GM18867 (cell line): ENCODE results near the gene ECHDC3.
A peak's percentile ranks its signal among the peaks of the same experiment; 100 is the strongest.
"Not testable (repeated sequence)": the region's sequence is repeated elsewhere in the genome, so short reads cannot be mapped to it uniquely, and the experiment has no call there.

Experiments used
- ATAC-seq: cut with Tn5 transposase; IDR thresholded peaks from one replicate; pipeline ENCODE4 v1.9.1; 2021; ENCODE audit warnings: mild to moderate bottlenecking, moderate library complexity; ENCODE audit not compliant: unreplicated experiment

The ECHDC3 gene, protein sequence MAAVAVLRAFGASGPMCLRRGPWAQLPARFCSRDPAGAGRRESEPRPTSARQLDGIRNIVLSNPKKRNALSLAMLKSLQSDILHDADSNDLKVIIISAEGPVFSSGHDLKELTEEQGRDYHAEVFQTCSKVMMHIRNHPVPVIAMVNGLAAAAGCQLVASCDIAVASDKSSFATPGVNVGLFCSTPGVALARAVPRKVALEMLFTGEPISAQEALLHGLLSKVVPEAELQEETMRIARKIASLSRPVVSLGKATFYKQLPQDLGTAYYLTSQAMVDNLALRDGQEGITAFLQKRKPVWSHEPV

DNA sequence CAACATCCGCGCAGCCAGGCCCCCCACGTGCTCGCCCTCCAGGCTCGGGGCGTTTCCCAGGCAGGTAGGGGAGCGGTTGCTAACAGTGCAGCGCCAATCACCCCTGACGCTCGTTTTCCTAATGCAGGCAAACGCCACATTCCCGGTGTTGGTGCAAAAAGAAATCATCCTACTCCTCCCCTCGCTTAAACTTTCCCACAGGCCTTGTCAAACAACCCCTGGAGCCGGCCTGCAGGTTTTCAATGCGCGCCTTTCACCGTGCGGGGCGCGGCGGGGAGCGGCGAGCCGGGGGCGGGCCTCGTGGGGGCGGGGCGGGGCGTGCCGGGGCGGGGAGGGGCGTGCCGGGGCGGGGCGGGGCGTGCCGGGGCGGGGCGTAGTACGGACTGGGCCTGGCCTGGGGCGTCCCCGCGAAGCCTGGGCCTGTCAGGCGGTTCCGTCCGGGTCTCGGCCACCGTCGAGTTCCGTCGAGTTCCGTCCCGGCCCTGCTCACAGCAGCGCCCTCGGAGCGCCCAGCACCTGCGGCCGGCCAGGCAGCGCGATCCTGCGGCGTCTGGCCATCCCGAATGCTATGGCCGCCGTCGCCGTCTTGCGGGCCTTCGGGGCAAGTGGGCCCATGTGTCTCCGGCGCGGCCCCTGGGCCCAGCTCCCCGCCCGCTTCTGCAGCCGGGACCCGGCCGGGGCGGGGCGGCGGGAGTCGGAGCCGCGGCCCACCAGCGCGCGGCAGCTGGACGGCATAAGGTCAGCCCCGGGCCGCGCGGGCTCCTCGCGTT lies at the start of gene ECHDC3:
Gene ECHDC3, plus strand, starts transcription at position 374 of the 770 bp plus-strand sequence. Its CDS starts 195 bp downstream, at position 569.
- ATAC-seq = peak; percentile 61

DNA sequence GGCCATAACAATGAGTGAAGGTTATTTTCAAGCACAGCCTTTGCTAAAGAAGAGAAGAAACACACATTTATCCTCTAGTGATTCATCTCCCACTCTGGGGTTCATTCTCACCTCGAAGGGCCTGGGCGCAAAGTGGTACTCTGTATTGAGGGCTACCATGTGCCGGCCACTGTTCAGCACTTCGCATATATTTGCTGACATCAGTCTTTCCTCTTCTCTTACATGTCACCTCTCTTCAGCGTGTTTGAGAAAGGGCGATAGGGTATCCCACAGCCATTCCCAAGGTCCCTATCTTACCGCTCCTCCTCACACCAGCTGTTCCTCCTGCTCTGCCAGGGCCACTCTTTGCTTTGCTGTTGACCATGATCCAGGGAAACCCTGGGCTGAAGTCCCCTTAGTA lies 48.8 kb upstream of the ECHDC3 start:
- no peak for ATAC-seq

GRCh38 chr10:11695779-11696178 lies 46.4 kb upstream of the ECHDC3 start:
- ATAC-seq = no peak

GRCh38 chr10:11697718-11698527 lies 44.3 kb upstream of the ECHDC3 start:
- ATAC-seq = peak; percentile 27

DNA sequence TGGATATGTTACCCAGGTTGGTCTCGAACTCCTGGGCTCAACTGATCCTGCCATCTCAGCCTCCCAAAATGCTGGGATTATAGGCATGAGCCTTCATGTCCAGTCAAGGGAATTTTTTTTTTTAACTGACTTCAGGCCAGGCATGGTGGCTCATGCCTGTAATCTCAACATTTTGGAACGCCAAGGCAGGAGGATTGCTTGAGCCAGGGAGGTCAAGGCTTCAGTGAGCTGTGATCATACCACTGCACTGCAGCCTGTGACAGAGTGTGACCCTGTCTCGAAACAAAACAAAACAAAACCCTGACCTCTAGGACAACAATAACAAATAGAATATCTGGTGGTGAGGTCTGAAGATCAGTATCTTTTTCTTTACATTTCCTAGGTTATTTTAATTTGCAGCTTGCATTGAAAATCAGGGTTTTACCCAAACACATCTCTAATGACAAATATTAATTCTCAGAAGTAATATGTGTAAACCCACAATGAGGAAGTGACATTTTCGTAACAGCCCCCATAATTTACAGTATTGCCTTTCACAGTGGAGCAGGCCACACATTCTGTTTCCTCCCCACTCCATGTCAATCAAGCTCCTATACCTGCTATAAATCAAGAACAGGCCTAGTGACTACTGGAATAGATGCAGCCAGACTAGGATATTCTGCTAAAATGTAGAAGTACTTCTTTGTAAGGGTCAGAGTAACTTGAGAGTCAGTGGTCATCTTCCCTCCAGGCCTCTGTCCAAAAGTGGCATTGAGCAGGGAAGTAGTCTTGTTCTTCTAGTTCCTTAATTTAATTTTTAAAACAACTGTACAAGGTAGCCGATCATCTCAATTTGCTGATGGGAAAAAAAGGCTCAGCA lies 43.3 kb upstream of the ECHDC3 start:
- ATAC-seq = peak; percentile 81

GRCh38 chr10:11699550-11700097 lies 42.6 kb upstream of the ECHDC3 start:
- ATAC-seq = no peak

- no peak for ATAC-seq
Measured at GRCh38 chr10:11700539-11700938, 41.6 kb upstream of the ECHDC3 start.

DNA sequence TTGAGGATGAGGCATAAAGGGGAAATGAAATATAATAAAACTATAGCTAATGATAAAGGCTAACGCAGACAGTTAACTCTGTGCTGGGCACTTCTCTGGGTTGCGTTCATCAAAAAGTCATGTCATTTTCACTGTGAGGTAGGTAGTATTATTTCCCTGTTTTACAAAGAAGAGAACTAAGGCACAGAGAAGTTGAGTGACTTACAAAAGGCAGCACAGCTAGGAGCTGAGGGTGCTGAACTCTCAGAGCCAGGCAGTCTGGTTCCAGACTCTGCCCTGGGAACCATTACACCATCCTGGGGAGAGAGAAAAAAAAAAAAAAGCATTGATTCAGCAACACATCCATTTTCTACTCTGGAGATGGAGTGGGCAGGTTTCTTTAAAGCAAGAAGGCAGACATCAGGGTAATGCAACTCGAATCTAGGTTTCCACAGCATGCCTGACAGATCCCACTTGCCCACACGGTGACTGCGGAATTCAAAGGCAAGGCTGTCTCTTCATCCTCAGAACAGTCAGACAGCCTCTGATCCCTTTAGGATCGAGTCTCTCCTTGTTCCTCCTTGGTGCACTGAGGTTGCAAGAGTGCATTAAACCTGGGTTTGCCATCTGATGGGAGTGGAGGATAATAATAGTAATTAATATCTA lies 40.6 kb upstream of the ECHDC3 start:
- no peak for ATAC-seq

GRCh38 chr10:11702264-11702663 lies 39.9 kb upstream of the ECHDC3 start:
- no peak for ATAC-seq

- ATAC-seq = no peak
Measured at GRCh38 chr10:11704092-11704491, 38.1 kb upstream of the ECHDC3 start.

GRCh38 chr10:11705722-11706121 lies 36.5 kb upstream of the ECHDC3 start:
- ATAC-seq = no peak

DNA sequence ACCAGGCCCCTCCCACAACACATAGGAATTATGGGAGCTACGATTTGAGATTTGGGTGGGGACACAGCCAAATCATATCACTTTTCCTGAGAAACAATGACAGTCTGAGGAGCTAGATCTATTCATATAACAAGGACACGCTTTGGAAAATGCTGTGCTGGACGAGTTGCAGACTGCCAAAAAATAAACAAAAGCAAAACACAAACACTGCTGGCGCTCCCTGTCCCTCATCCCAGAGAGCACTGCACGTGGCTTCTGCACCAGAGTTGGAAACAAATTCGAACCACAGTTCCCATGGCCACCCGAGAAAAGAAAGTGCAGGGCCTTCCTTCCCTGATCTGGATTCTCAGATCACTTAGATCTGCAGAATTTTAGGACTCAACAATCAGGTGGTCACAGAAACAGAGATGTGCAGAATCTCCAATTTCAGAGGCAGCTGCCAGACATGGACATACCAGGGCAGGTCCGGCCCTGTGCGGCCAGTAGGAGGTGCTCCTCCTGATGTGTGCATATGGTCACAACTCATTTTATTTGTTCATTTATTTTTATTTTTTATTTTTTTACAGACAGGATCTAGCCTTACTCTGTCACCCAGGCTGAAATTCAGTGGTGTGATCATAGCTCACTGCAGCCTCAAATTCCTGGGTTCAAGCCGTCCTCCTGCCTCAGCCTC lies 35.2 kb upstream of the ECHDC3 start:
- no peak for ATAC-seq

DNA sequence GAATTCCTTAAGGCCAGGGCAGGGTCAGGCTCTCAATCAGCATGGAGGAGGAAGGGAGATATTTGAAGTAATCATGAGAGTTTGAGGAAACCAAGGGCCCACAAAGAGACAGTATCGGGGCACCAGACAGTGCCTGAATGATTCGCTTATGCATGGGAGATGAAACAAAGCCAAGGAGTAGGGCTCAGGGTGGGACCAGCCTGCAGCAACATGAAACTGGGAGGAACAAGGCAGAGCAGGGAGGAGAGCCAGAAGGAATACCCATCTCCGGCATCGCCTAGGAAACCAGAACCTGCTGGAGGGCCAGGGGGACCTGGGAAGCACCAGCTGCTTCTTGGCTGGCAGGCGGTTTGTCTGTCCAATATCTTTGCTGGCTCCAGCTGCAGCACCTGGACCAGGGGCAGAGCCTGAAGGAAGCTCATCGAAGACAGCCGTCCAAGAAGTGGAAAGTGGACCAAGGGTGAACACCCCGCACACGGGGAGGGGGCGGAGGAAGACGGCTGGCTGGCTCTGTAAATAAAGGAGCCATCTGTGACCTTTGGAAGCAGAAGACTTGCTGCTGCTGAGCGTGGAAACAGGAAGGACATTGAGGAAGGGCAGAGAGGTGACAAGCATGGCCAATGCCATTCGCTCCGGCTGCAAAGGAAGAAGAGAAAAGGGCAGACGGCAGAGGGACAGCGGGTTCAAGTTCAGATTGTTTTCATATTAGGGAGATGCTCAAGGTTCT lies 34.4 kb upstream of the ECHDC3 start:
- no peak for ATAC-seq

DNA sequence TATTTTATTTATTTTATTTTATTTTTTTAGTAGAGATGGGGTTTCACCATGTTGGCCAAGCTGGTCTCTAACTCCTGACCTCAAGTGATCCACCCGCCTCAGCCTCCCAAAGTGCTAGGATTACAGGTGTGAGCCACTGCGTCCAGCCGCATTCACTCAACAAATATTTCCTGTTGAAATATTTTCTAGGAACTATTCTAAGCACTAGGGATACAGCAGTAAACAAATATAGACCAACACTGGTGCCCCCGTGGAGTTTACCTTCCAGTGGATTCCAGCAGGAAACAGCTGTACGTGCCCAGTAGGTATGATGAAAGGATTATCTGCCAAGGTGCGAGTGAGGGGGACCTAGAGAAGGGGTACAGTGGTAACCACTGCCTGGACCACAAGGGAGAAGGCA lies 33.4 kb upstream of the ECHDC3 start:
- ATAC-seq = not testable (repeated sequence)

DNA sequence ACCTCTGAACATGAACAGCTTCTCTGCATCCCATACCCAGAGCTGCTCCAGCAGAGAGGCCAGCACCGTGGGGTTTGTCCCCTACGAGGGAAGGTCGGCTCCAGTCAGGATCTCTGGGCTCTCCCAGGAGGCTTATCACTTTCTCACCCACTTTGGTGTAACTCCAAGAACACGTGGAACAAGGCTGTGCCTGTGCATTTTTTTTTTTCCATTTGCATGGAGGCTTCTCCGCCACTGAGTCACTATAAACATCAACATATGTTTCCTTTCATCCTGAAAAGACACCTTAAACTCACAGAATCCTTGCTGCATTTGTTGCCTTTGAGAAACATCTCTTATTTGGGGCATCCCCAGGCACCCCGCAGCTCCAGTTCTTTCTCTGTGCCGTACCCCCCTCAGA lies 29.4 kb upstream of the ECHDC3 start:
- no peak for ATAC-seq

- ATAC-seq = no peak
Measured at GRCh38 chr10:11713186-11713743, 28.9 kb upstream of the ECHDC3 start.

DNA sequence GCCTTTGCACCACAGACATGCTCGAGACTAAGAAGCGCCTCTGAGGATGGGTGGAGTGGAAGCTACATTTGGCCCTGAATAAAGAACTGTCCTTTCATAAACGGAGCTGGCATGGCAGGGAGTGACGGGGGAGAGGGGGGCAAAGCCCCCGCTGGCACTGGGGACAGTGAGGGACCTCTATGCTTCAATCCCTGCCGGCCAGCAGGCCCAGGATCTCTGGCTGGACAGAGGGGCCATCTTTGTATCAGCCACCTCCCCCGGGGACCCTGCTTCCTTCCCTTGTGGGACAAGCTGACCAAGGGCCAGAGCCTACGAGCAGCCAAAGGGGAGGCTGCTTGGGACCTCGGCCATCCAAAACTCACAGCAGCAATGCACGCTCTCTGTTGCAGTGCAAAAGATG lies 28.2 kb upstream of the ECHDC3 start:
- ATAC-seq = no peak

- no peak for ATAC-seq
Measured at GRCh38 chr10:11714750-11715365, 27.3 kb upstream of the ECHDC3 start.
